Brain microvascular endothelial cell (primary cell): Measurements from ENCODE around the gene DSC1.

Experiments
- DNase-seq: peaks from one replicate; pipeline ENCODE4 v3.0.0-alpha.2; 2020
- H3K27ac ChIP-seq: fragments of 250-450 bp; sonication (Bioruptor Pico); 2 replicates; pipeline ENCODE4 v1.5.1; 2020; ENCODE audit warnings: mild to moderate bottlenecking, moderate library complexity
- H3K27me3 ChIP-seq: fragments of 250-450 bp; sonication (Bioruptor Pico); replicated peaks from 2 replicates; pipeline ENCODE4 v1.5.1; 2020; ENCODE audit warnings: mild to moderate bottlenecking
- H3K36me3 ChIP-seq: fragments of 250-450 bp; sonication (Bioruptor Pico); replicated peaks from 2 replicates; pipeline ENCODE4 v1.5.1; 2020; ENCODE audit warnings: mild to moderate bottlenecking
- H3K4me3 ChIP-seq: 2 replicates; pipeline ENCODE4 v1.5.1; 2011; ENCODE audit warnings: low read depth, mild to moderate bottlenecking, control low read depth, low read length, moderate library complexity
- CTCF ChIP-seq: IDR thresholded peaks from 2 replicates; pipeline ENCODE4 v1.5.1; 2011; ENCODE audit warnings: low read depth, mild to moderate bottlenecking, moderate library complexity, low read length, control low read depth, inconsistent platforms; ENCODE audit errors: missing control alignments
- in situ Hi-C: cut with HindIII; loops from 2 replicates; pipeline ENCODE4 v1.10.0; 2017; ENCODE audit warnings: low sequenced_read_pairs, low pct_ligation_motif_present

Gene DSC1

GRCh38 chr18:31112804-31113203 lies 49.9 kb downstream of the DSC1 start:
- in situ Hi-C loops = no loop called here
- no peak for DNase-seq
- TF ChIP-seq CTCF = no peak

GRCh38 chr18:31105733-31106132 lies 56.9 kb downstream of the DSC1 start:
- Histone ChIP-seq H3K4me3 (no peak overlapping the region), H3K36me3 (no peaks in the 10 kb centered on the region), H3K27ac (no peak overlapping the region), H3K27me3 (peaks cover 13% of the 10 kb centered on the region)
- TF ChIP-seq CTCF = no peak
- in situ Hi-C loops = no loop called here
- DNase-seq = no peak

More at GRCh38 chr18:31112804-31113203, 49.9 kb downstream of the DSC1 start:
- no peak overlapping the region for H3K27ac ChIP-seq
- H3K36me3 ChIP-seq = no peaks in the 10 kb centered on the region
- H3K4me3 ChIP-seq = no peak overlapping the region
- no peaks in the 10 kb centered on the region for H3K27me3 ChIP-seq

GRCh38 chr18:31104444-31104843 lies 58.2 kb downstream of the DSC1 start:
- no peak for DNase-seq
- Histone ChIP-seq H3K27ac (no peak overlapping the region), H3K36me3 (no peaks in the 10 kb centered on the region), H3K4me3 (no peak overlapping the region), H3K27me3 (peaks cover 21% of the 10 kb centered on the region)
- in situ Hi-C loops = no loop called here
- TF ChIP-seq CTCF = no peak

GRCh38 chr18:31103423-31103822 lies 59.2 kb downstream of the DSC1 start:
- in situ Hi-C loops = no loop called here
- Histone ChIP-seq H3K27me3 (peaks cover 21% of the 10 kb centered on the region), H3K27ac (no peak overlapping the region), H3K4me3 (no peak overlapping the region), H3K36me3 (no peaks in the 10 kb centered on the region)
- no peak for DNase-seq
- TF ChIP-seq CTCF = no peak

- H3K27me3 ChIP-seq = peaks cover 21% of the 10 kb centered on the region
- no peaks in the 10 kb centered on the region for H3K36me3 ChIP-seq
- H3K4me3 ChIP-seq = no peak overlapping the region
- DNase-seq = no peak
- in situ Hi-C loops = no loop called here
- no peak overlapping the region for H3K27ac ChIP-seq
- TF ChIP-seq CTCF = no peak
Observed at GRCh38 chr18:31102941-31103340, 59.7 kb downstream of the DSC1 start.

- H3K36me3 ChIP-seq = no peaks in the 10 kb centered on the region
- TF ChIP-seq CTCF = no peak
- in situ Hi-C loops = no loop called here
- H3K27me3 ChIP-seq = peaks cover 21% of the 10 kb centered on the region
- no peak for DNase-seq
- H3K4me3 ChIP-seq = peak within 1 kb of the TSS; percentile 63
- no peak within 1 kb of the TSS for H3K27ac ChIP-seq
Observed at GRCh38 chr18:31102025-31102684, 60.5 kb downstream of the DSC1 start, which contains the start of gene DSC2. Gene DSC2 (minus strand): TSS chr18:31102421. CDS start chr18:31101971, 450 bp downstream.
